CMK (cell line): ENCODE measurements around the gene SLC1A7.

ENCODE experiments used
- DNase-seq: peaks from one replicate; pipeline ENCODE4 v3.0.0-alpha.2; 2010; ENCODE audit warnings: low read depth

SLC1A7 gene

GRCh38 chr1:53090227-53091147 is 52.0 kb downstream of the SLC1A7 start:
- no peak for DNase-seq

DNA sequence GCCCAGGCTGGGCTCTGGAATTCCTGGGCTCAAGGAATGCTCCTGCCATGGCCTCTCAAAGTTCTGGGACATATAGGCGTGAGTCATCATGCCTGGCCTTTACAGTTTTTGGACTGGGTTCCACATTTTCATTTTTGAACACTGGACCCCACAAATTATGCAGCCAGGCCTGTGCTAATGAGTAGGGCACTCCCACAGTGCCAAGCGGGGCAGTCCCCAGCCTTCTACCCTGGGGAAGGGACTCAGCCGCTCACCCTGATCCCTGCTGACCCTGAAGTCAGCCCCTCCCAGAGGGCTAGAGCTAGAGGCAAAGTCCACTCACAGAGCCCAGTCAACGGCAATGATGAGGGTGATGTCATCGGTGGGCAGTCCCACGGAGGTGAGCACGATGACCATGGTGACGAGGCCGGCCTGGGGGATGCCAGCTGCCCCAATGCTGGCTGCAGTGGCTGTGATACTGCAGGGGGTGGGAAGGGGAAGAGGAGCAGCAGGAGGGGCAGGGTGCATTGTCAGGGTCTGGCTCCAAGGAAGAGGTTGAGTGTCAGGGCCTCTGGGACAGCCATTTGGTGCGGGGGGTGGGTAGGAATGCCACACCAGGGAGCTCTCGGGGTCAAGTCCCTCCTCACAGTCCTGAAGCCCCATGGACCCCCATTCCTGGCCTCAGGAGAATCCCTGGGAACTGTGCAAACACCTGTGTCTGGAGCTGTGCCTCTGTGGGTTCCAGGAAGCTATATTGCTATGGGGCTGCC is 52.8 kb downstream of the SLC1A7 start:
- DNase-seq, result no peak

- no peak for DNase-seq
Observed at GRCh38 chr1:53088616-53089300, 53.7 kb downstream of the SLC1A7 start.

DNA sequence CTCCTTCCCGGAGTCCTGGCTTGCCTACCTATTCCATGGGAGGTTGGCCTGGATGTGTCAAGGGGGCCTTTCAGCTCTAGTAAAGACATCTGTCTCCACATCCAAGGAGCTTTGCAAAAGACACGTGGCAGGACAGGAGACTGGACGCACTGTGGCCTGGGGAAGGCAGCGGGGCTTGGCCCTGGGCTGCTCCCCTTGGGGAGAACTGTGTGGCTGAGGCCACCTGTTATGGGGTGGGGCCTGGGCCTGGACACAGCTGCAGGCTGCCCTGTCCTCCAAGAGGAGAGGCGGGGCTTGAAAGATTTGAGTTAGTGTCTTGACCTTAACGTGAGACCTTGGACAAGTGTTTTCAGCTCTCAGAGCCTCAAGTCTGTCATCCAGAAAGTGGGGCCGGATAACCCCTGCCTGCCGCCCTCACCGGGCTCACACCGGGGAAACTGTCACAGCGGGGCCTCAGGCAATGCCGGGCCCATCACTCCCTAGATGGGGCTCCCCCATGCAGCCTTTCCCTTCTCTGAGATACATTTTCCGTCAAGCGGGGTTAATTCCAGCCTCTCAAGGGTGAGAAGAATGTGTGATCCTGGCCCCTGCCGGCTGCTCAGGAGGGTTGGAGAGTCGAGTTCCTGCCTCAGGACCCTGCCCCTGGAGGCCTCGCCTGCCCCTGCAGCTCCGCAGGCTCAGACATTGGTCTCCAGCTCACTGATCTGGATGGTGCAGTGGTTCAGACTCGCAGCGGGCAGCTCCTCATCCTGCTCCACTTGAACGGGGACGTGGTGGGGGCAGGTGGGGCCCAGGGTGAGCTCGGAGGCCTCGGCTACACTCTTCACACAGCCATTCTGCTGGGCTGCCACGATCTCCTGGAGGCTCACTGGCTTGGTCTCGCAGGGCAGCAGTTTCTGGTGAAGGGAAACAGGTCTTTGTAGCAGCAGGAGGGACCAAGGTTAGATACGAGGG is 54.8 kb downstream of the SLC1A7 start:
- no peak for DNase-seq

GRCh38 chr1:53086491-53087070 is 55.9 kb downstream of the SLC1A7 start:
- no peak for DNase-seq

DNA sequence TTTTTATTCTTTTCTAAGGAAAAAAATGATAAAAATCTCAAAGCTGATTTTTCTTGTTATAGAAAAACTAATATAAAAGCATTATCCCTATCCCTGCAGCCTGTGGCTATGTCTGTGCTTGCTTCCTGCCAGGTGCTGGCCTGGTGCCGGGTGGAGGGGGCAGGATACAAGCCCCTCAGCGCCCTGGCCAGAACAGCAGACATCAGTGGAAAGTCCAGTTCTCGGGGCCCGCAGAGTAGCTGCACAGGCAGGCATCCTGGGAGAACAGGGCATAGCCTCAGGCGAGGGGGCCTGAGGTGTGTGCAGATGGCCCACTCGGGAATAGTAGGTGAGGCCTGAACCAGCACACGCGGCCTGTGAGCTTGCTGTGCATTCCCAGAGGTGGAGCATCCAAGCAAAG is 57.0 kb downstream of the SLC1A7 start:
- DNase-seq, result no peak

DNA sequence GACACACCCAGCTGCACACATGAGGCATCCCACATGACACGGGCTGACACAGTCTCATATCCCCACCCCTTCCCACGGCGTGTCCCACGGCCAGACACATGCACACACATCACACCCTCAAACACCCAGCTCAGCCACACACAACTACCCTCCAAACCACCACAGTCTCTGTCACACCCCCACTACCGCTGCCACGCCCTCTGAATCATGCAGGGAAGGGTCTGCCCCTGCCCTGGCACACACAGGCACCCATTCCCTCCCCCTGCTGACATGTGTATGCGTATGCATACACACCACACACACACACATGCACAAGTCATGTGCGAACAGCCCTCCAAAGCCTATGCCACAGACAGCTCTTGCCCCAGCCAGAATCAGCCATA is 57.9 kb downstream of the SLC1A7 start:
- DNase-seq, result no peak

DNA sequence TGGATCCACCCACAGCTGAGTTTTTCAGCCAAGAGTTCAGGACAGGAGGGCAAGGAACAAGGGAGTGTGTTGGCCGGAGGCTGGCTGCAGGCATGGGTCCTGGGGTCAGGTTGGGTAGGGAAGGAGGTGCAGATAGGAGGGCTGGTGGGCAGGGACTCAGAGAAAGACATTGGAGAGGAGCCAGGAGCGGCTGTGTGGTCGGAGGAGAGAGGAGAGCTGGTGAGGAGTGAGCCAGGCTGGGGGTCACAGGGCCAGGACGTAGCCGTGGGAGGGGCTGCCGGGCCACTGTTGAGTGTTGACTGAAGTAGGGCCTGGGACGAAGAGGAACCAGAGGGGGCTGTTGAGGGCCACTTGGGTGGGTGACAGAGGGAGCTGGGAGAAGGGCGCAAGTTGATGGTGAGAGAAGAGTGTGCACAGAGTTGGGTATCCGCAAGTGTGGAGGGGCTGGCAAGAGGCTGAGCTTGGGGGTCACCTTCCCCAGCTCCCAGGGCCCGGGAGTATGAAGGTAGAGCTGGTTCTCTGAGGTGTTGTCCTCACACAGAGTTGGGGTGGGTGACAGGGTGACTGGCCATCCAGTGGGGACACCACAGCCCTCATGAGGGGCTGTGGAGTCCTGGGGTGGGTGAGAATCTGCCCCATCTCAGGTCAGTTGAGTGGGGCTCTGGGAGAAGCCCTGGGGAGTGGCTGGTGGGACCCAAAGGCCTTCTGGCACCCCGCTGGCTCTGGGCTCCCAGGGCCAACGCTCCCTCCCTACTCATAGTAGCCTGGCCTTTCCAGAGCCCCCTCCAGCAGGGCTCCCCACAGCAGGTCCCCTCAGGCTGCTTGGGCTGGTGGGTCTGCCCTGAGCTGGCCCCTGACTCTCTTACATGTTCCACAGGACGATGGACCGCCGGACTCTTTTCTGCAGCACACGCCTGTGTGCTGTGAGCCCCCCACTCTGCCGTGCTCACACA is 58.5 kb downstream of the SLC1A7 start:
- DNase-seq, result no peak

GRCh38 chr1:53082826-53083455 is 59.5 kb downstream of the SLC1A7 start:
- DNase-seq, result no peak

DNA sequence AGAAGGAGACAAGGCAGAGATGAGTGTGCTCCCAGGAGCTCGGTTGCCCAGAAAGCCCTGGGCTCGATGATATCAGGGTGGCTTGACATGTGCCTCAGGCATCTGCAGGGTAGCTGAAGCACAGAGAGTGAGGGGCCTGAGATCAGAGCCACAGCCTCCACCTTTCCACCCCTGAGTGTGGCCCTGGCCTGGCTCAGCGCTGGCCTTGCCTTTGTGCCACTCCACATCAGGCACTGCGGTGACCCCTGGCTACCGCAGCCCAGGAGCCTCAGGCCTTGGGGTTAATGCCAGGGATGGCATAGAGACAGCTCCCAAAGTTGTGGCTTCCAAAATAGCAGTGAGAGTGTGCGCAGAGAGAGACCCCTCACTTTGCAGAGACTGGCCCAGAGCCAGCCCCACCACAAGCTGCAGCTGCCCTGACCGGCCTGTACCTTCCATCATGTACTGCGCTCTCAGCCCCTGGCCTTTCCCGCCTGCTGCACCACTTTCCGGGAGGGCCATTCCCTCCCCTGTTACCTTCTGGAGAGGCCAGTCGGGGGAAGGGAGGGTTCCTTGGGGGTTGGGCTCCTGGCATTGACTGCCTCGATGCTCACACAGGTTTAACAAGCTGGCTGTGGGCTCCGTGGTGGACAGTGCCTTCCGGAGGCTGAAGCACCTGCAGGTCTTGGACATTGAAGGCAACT is 60.9 kb downstream of the SLC1A7 start:
- no peak for DNase-seq

- no peak for DNase-seq
Observed at GRCh38 chr1:53080769-53081168, 61.7 kb downstream of the SLC1A7 start.

DNA sequence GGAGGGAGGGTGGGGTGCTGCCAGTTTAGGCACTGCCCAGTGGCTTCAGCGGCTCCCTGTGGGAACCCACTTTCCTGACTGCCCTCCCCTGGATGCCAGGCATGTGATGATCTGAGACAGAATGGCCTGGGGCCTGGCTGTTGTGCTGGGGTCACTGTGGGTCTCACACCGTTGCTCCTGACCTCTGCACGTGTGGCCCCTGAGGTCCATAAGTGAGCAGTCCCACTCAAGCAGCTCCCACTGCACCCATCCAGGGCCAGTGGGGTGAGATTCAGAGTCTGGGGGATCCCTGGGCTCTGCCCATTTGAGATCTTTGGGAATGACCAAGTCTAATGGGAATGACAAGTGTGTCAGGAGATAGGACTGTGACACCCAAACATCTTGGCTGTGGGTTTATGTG is 62.4 kb downstream of the SLC1A7 start:
- DNase-seq, result no peak

DNA sequence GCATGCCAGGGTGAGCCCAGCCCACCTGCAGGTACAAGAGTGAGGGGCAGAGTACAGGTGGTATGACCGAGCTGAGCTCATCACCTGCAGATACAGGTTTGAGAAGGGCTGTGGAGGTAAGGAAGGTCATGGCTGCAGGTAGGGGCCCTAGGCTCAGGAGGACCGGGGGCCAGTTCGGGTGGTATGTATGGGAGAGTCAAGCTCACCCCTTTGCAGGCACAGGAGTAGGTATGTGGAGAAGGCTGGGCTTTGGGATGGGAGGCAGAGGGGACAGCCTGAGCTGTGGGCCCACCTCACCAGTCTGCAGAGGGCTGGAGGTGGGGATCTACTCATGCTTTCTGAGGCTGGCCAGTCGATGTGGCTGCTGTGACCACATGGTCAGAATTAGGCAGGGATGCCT is 63.2 kb downstream of the SLC1A7 start:
- DNase-seq, result no peak

GRCh38 chr1:53078333-53079101 is 63.9 kb downstream of the SLC1A7 start:
- DNase-seq, result no peak

DNA sequence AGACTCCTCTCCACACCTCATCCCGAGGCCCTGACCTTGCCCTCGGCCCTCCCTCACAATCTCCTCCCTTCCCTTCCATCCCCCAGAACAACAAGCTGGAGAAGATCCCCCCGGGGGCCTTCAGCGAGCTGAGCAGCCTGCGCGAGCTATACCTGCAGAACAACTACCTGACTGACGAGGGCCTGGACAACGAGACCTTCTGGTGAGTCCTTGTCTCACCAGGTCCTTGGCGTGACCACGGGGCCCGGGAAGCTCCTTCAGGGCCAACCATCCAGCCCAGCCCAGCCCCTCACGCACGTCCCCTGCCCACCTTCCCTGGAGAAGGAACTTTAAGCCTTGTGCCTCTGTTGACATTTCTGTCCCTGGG is 64.9 kb downstream of the SLC1A7 start:
- no peak for DNase-seq

DNA sequence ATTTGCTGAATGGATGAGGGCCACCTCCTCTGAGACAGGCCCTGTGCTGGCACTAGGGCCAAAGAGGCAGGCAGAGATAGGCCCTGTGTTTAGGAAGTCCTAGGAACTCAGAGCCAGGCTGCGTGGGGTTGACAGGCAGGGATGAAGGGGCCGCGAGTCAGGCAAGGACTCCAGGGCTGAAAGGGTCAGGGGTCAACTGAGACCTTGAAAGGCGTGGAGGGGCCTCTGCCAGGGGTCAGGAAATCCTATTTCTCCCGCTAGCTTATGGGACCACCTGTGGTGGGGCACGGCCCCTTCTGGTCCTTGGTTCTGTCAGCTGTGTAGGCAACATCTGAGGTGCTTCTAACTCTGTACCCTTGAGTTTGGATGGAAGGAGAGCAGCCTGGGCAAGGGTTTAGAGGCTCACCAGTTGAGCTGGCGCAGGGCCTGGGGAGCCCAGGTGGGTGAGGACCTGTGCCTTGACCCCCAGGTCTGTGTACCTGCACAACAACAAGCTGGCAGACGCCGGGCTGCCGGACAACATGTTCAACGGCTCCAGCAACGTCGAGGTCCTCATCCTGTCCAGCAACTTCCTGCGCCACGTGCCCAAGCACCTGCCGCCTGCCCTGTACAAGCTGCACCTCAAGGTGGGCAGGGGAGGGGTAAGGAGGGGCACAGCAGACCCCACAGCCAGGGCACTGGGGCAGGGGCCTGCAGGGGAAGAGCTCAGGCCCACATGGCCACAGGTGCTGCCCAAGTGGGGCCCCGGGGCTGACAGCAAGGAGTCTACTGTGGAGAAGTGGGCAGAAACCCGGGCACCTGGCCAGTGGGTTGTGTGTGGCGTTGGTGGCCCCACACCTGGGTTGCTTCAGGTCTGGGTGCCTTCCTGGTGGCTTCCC is 65.5 kb downstream of the SLC1A7 start:
- no peak for DNase-seq

DNA sequence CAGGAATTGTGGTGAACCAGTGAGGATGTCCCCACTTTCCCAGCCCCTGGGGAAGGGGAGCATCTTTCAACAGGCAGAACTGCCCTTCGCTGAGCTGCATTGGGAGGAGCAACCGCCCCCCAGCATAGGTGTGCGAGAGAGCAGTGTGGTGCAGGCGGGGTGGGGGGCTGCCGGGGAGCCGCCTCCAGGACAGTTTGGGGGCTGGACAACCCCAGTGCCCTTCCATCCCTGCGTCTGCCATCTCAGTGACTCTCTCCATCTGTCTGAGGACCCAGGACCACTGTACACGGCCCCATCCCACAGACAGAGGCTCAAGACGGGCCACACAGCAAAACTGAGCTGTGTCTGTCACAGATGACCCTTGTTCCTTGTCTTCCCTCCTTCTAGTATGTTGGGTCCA is 66.3 kb downstream of the SLC1A7 start:
- DNase-seq, result no peak
